GM21360 (cell line): ENCODE measurements around the gene SH3D19.
"Not testable (repeated sequence)": the region's sequence is repeated elsewhere in the genome, so short reads cannot be mapped to it uniquely, and the experiment has no call there.

Experiments
- ATAC-seq: cut with Tn5 transposase; IDR thresholded peaks from one replicate; pipeline ENCODE4 v1.9.1; 2021; ENCODE audit warnings: mild to moderate bottlenecking, moderate library complexity; ENCODE audit not compliant: unreplicated experiment

The SH3D19 gene

GRCh38 chr4:151323667-151324066 is 1.7 kb downstream of the SH3D19 start:
- no peak for ATAC-seq

DNA sequence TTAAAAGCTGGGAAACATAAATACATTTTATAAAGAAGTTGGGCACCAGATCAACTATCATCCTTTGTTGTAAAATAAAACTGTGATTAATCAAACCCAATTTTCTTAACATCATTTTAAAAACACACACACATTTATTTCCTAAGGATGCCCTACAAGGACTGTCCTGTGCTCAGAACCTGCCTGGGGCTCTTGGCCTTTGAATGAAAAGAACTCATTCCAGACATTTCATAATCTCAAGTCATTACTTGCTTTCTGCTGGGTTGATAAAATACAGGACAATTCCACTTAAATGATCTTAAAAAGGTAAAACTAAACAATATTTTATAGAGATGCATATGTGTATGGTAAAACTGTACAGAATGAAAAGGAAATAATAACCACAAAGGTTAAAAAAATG is 2.8 kb downstream of the SH3D19 start:
- ATAC-seq, result no peak

- ATAC-seq, result not testable (repeated sequence)
Measured at GRCh38 chr4:151322161-151322560, 3.2 kb downstream of the SH3D19 start.

DNA sequence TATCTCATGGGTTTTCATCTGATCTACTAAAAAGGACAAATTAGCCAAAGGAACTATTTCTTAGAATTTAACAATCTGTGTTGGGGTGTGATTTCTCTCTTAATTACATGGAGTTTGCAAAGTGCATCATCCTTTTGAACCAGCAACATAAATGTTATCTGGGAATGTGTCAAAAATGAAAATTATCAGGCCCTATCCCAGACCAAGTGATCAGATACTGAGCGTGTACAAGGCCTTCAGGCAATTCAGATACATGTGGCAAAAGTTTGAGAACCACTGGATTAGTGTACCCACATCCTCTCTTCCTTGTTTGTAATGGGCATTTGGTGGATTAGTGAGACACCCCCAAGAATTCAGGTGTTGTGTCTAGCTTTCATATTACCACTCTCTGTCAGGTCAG is 3.8 kb downstream of the SH3D19 start:
- ATAC-seq, result no peak

GRCh38 chr4:151319490-151319889 is 5.9 kb downstream of the SH3D19 start:
- ATAC-seq, result no peak

DNA sequence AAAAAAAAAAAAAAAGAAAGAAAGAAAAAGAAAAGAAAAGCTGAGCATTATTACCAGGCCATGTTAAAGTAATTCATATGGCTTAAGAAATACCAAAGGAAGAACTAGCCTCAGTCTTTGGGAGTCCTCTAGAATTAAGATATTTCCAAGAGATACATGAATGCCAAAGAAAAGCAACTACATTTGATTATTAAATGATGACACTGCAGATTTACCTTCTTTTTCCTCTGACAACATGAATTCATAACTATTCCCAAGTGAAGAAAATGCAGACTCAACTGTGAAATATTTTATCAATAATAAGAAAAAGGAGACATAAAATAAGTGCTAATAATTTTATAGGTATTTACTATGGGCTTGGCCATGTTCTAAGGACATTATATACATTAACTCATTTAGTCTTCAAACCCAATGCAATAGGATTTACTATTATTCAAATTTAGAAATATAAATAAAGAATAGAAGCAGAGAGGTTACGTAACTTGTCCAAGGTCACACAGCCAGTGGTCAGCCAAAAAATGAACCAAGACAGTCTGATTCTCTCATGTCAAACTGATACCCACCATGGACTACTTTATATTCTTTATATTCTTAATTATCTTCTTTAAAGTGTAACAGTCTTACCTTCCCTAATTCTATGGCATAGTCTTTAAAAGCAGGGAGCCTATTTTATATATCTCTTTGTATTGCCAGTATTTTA is 6.9 kb downstream of the SH3D19 start:
- no peak for ATAC-seq

DNA sequence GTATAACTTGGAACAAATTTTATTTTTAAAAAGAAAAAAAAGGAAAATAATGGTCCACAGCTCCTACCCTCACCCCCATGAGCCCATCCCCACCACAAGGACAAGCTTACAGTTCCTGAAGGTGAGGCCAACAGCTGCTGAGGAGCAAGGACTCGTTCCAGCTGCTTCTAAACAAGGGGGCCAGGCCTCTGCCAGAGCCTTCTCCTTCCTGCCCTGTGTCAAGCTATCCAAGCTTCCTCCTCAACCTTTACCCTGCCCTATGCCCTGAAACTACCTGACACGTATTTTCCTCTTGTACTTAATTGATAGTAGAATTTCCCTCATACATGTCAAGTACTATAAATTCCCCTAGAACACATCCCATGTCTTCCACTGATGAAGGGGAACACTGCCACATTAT is 8.8 kb downstream of the SH3D19 start:
- no peak for ATAC-seq

DNA sequence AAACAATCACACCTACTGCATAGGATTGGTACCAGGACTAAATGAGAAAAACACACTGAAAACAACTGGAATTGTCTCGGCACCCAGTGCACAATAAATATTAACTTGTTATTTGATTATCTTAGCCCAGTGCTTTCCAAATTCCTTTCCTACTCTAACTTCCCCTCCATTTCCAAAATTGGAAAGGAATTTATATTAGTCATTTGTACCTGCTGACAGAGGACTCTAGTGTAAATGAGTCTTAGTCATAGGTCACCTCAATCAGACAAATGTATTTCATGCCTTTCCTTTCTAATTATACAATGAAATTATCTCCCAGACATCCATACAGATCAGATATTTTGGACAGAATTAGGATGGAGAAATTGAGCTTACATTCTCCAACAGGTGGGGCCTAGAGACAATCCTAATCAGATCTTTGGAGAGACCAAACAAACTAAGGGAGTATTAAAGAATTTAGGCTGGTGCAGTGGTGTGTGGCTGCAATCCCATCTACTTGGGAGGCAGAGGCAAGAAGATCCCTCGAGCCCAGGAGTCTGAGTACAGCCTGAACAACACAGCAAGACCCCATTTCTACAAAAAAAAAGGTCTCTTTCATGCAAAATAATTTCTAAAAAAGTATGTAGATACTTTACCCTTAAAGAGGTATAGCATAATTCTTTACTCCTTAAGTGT is 10.1 kb downstream of the SH3D19 start:
- ATAC-seq, result no peak

- no peak for ATAC-seq
Measured at GRCh38 chr4:151314479-151314878, 10.9 kb downstream of the SH3D19 start.

GRCh38 chr4:151314010-151314355 is 11.4 kb downstream of the SH3D19 start:
- ATAC-seq, result no peak

DNA sequence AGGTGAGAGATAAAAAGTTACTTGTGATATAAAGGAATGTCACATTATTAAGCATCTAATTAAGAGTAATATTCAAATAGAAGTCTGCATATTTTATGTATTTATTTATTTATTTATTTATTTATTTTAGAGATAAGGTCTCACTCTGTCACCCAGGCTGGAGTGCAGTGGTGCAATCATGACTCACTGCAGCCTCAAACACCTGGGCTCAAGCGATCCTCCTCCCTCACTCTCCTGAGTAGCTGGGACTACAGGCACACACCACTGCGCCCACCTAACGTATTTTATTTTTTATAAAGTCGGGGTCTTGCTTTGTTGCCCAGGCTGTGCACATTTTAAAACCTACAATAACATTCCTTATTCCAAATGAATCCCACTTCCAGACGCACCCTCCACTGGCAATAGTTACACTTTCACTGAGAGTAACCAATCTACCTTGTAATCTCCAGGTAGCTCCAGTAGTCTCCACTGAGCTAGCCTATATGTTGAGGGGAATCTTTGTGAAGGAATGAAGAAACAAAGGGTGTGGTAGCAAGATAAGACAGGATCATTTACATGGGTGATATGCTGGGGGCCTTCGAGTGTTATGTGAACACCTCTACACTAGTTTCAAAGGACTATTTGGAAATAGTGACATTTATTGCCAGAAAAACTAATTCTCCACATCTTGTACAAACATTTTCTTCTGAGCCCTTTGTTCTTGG is 11.9 kb downstream of the SH3D19 start:
- ATAC-seq, result no peak

GRCh38 chr4:151310124-151310728 is 15.2 kb downstream of the SH3D19 start:
- no peak for ATAC-seq

DNA sequence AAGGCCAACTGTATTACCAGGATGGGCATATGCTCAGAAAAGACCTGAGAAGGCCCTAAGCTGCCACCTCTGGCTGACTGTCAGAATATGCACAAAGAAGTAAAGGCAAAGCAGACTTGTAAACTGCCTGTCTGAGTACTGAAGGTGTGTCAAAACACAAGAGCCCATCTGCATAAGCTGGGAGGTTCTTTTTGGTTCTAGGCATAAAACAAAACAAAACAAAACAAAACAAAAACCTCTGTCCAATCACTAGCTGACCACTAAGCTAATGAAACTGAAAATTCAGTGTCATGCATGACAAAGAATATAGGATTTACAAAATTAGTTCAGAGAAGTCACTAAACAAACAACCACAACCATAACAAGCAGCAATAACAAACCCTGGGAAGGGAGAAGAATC is 20.6 kb downstream of the SH3D19 start:
- peak; percentile 60 for ATAC-seq

DNA sequence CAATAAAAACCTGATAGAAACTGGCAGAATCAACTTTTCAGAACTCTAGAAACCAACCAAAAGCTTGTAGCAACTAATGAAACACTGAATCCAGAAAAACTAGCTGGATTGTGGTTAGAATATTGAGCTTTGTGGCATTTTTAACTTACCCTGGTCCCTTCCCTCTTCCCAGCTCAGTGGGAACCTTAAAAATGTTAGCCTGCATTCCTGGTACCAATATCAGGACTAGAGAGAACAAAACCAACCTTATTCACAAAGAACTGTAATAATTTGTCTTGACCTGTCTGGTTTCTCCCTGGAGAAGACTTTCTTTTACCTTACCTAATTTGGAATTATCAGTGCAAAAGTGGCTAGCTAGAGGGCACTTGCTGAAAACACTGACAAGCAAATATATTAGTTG is 21.2 kb downstream of the SH3D19 start:
- no peak for ATAC-seq

DNA sequence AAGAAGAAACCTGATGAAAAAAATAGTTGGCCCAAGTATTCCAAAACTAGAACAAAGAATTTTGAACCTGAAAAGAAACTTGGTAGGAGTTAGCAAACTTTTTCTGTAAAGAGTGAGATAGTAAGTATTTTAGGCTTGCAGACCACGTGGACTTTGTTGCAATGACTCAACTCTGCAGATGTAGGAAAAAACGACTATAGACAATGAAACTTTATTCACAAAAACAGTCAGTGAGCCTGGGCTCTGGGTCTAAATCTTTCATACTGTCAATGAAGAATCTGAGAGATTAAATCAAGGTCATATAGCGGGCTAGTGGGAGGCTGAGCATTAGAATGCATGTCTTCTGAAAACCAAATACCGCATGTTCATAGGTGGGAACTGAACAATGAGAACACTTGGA is 23.0 kb downstream of the SH3D19 start:
- no peak for ATAC-seq

GRCh38 chr4:151297170-151297569 is 28.2 kb downstream of the SH3D19 start:
- ATAC-seq, result no peak

DNA sequence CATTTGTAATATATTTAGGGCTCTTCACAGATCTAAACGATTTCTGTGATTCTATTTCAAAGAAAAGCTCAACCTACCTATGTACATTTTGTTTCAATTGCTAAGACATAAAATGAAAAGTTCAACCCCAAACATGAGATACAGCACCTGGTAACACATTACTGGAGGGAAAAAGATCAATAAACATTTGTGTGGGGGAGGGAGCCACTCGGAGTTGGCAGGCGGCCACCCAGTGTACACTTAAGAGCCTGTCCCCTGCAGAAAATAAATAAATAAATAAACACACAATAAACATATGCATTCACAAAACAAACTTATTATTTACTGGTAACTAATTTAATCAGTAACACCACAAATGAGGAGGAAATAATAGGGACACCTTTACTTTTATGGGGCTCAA is 29.2 kb downstream of the SH3D19 start:
- no peak for ATAC-seq

DNA sequence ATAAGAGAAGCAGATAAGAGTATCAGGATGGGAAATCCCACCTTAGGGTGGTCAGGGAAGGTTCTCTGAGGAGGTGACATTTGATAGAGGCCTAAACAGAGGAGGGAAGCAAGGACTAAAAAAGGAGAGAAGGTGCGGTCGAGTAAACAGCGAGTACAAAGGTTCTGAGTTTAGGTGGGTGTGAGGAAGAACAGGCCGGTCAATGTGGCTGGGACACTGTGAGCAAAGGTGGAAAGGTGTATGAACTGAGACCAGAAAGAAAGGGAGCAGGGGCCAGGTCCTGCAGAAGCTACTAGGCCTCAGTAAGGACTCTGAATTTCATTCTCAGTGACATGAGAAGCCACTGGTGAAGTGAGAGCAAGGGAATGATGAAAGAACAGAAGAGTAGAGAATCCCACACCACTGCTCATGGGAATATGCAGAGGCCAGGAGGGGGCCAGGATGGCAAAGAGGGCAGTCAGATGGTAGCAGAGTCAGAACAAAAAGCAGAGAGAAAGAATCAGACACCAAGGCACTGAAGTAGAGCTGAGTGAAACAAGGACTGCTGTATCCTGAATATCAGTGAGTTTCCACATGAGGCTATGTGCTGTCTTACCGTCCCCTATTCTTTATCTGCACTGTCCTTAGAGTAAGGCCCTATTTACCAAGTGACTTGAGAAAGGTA is 30.4 kb downstream of the SH3D19 start:
- ATAC-seq, result no peak

GRCh38 chr4:151292038-151292437 is 33.4 kb downstream of the SH3D19 start:
- ATAC-seq, result no peak

DNA sequence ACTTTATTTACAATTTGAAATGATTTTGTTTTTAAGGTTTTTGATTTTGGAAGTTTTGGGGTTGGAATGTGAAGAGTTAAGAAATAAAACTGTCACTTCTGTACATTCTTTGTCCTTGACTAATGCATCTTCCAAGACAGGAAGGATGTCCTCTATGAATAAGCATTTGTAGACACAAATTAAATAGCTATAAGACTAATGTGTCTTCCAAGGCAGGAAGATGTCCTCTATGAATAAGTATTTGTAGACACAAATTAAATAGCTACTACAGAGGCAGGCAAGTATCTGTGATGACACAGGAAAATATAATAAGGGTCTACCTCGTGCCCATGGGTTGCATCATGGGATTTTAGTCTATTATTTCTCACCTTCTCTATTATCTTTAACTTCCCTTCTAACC is 33.9 kb downstream of the SH3D19 start:
- no peak for ATAC-seq

GRCh38 chr4:151287409-151287808 is 38.0 kb downstream of the SH3D19 start:
- ATAC-seq, result no peak
